HTERT RPE-1 (cell line): Measurements from ENCODE around the gene TYW1B.
"Not testable (repeated sequence)": the region's sequence is repeated elsewhere in the genome, so short reads cannot be mapped to it uniquely, and the experiment has no call there.

ENCODE experiments used
- in situ Hi-C: fragments of 300-500 bp; cut with MboI; formaldehyde crosslinking; loops from 4 replicates; pipeline ENCODE4 v1.14.3; 2020; ENCODE audit warnings: low sequenced_read_pairs

TYW1B gene

DNA sequence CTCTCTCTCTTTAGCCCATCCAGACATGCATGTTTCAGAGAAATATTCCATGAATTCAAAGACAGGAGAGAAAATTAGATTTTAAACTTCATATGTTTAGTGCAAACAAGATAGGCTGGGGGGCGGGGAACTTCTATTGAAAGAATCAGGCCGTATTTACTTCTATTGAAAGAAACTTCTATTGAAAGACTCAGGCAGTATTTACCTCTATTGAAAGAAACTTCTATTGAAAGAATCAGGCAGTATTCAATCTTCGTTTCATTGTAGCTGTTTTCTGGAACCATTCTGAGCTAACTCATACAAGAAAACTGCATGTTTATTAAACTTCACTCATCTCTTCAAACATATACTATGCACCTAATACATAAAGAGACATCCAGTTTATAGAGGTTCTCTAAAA lies 123.1 kb downstream of the TYW1B start:
- in situ Hi-C loops, result no loop called here

DNA sequence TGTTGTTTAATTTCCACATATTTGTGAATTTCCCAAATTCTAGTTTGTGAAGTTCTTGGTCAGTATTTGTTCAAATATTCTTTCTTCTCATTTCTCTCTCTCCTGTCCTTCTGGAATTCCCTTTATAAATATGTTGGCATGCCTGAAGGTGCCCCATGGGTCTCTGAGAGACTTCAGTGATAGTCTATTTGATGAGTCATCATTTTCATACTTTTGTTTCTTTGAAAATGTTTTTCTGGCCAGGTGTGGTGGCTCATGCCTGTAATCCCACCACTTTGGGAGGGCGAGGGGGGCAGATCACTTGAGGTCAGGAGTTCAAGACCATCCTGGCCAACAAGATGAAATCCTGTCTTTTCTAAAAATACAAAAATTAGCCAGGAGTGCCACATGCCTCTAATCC lies 127.5 kb downstream of the TYW1B start:
- in situ Hi-C loops, result not testable (repeated sequence)

DNA sequence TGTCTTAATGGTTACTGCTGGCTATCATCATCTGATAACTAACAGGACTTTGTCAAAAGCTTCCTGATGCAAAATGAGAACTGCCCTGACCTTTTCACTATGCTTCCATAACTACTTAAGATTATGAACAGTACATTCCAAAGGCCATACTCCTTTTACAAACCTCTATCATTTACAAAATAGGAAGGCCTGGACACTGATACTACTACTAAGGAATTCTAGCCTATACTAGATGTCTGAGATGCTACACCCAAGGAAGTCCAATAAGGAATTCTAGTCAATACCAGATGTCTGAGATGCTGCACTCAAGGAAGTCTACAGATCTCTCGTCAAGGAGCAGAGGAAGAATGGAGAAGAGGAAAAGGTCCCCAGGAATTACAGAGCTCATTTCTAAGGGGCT lies 130.9 kb downstream of the TYW1B start:
- in situ Hi-C loops, result not testable (repeated sequence)

DNA sequence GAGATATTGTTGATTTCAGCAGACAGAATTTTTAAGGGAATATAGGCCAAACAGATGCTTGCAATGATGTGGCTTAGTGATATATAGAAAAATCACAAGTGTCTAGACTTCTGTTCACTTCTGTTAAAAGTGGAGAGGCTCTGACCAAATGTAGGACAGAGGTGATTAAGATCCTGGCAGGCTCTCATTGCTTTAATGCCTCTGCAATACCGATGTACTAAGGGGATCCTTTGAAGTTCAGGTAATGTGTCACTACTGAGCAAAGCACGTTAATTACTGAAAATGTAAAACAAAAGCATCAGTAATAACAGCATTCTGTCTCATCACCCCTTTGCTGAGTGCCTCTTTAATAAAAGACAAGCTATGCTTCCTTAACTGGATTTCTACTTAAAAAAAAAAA lies 131.4 kb downstream of the TYW1B start:
- in situ Hi-C loops, result not testable (repeated sequence)

- in situ Hi-C loops, result not testable (repeated sequence)
Observed at GRCh38 chr7:72695482-72695881, 132.5 kb downstream of the TYW1B start.

GRCh38 chr7:72691442-72691841 lies 136.6 kb downstream of the TYW1B start:
- in situ Hi-C loops, result not testable (repeated sequence)

DNA sequence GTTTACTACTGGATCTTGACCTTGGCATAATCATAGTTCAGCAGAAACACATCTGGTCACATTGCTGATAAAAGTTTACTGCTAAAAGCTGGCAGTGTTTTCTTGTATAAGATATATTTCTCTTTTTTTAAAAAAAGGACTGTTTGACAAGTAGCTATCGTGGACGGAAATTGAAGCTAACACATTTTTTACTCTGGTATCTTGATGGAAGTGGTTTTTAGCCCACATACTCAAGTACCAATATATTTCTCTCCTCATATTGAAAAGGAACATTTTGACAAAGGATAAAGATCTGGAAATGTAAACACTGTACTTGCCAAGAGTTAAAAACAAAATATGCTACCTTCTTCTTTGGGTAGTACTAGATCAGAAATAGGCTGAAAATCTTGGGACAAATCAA lies 137.8 kb downstream of the TYW1B start:
- in situ Hi-C loops, result not testable (repeated sequence)

- in situ Hi-C loops, result not testable (repeated sequence)
Observed at GRCh38 chr7:72689344-72689743, 138.7 kb downstream of the TYW1B start.

GRCh38 chr7:72681211-72681610 lies 146.8 kb downstream of the TYW1B start:
- in situ Hi-C loops, result not testable (repeated sequence)

DNA sequence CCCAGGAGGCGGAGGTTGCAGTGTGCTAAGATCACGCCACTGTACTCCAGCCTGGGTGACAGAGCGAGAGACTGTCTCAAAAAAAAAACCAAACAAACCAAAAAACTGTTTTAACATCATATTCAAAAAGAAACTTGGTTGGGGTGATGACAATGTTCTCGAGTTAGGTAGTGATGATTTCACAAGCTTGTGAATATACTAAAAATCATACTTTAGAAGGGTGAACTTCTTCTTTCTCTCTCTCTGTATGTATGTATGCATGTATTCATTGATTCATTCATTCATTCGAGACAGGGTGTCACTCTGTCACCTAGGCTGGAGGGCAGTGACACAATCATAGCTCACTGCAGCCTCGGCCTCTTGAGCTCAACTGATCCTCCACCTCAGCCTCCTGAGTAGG lies 151.1 kb downstream of the TYW1B start:
- in situ Hi-C loops, result not testable (repeated sequence)

DNA sequence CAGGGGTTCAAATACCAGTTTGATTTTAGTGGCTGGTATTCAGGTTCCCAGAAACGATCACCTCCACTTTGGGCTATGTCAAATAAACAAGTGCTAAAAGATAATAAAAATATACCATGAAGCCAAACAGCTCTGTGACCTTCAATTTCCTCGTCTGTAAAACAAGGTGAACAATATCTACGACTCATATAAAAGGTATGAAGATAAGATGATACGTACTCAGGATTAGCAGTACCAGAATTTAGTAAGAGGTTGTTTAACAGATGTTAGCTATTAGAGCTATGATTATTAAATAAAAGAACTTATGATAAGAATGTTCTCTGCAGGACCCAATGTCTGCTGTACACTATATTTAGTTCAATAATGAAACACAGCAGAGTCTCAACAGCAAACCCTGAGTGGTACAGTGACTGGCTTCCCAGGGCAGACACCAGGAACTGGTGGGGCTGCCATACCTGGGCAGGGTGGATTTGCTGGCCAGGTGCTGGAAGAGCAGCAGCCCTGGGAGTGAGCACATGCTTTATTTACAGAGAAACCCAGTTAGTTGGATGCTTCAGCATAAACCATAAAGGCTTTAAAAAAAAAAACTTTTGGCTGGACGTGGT lies 151.8 kb downstream of the TYW1B start:
- in situ Hi-C loops, result not testable (repeated sequence)

DNA sequence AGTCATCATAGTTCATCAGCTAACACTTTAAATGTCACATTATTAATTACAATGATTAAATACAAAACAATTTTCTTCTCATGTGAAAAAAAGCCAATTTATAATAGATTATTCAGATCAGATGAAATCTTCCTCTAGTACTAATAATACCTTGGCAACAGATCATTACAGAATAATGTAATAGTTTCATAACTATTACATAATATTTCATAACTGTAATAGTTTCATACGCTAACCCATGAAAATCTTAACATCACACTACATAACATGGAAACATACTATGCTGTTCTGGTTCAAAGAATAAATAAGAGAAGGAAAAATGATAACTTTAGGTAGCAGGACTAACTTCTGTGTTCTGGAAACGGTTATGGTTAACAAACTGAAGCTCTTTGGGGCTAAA lies 152.3 kb downstream of the TYW1B start:
- in situ Hi-C loops, result not testable (repeated sequence)

DNA sequence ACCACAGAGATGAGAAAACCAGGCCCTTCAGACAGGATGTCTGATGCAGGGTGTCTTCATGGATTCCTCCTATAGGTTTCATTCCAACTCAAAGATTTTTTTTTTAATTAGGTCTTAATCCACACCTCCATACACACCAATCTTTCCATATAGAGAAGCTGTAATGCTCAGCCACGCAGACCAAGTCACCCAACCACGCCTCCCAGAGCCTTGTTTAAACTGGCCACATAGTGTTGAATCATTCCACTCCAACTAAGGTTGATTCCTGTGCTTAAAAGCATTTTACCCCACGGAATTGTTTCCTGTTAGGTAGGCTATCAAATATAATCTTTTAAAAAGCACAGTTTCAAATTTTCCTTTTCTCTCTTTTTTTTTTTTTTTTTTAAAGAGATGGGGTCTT lies 153.6 kb downstream of the TYW1B start:
- in situ Hi-C loops, result no loop called here

DNA sequence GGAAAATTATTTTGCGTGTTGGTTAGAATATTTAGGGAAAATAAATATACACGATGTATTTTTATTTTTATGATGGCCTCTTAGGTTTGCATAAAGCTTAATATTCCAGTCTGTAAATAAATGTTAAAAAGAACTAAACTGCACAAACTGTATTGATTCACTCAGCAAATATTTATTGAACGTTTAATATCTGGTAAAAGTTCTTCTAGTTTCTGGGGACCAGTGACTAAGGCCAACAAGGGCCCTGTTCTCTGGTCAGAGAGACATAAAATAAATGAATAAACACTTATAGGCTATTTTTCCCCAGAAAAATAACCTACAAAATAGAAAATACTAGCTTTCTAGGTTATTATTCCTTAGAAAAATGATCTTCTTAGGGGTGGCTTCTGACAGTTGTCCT lies 157.2 kb downstream of the TYW1B start:
- in situ Hi-C loops, result not testable (repeated sequence)

- in situ Hi-C loops, result not testable (repeated sequence)
Observed at GRCh38 chr7:72668435-72668834, 159.6 kb downstream of the TYW1B start.

DNA sequence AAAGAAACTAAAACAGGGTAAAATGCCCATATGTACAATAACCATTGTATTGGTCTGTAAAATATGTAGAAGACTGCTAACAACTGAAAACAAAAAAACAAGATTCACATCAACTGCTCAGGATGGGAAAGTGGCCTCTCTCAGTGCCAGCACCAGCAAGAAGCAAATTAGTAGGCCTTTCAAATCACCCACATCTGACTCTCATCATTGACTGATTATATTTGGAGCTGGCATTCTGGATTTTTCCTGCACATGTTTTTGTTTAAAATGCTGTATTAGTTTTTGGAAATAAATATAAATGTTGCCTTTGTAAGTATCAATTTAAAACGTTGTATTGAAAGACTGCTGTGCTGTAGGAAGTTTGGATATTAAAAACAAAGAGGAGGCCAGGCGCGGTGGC lies 161.0 kb downstream of the TYW1B start:
- in situ Hi-C loops, result not testable (repeated sequence)

- in situ Hi-C loops, result not testable (repeated sequence)
Observed at GRCh38 chr7:72648574-72648973, 179.4 kb downstream of the TYW1B start.

DNA sequence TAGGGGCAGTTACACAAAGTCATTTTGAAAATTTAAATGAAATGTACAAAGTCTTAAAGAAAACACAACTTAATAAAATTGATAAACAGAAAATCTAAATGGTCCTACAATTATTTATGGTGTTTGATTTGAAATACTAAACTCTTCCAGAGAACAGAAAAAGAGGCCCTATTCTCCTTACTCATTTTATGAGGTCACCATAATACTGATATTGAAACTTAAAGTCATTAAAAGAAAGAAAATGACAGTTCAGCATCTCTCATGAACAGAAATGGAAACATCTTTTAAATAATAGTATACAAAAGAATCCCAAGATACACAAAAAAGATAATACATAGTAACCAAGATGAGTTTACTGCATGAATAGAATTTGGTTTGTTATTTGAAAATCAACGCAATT lies 184.3 kb downstream of the TYW1B start:
- in situ Hi-C loops, result not testable (repeated sequence)

DNA sequence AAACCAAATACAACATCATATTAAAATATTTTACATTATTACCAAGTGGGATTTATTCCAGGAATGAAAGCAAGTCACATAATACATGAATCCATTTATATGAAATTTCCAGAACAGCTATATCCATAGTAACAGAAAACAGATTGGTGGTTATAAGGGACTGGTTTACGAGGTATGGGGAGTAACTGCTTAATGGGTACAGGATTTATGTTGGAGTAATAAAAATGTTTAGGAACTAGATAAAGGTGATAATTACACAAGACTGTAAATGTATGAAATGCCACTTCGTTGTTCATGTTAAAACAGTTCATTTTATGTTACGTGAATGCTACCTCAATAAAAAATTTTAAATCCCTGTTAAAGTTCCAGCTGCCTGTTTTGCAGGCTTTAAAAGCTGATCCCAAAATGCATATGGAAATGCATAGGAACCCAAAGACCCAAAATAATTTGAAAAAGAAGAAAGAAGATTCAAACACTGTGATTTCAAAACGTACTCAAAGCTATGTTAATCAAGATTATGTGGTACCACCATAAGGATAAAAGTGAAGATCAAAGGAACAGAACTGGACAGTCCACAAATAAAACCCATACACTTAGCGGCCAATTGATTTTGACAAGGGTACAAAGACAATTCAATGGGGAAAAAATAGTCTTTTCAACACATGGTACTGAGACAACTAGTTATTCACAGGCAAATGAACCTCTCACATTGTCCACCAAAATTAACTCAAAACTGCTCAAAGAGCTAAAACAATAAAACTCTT lies 186.3 kb downstream of the TYW1B start:
- in situ Hi-C loops, result not testable (repeated sequence)

GRCh38 chr7:72640740-72641139 lies 187.3 kb downstream of the TYW1B start:
- in situ Hi-C loops, result not testable (repeated sequence)

GRCh38 chr7:72635273-72635908 lies 192.6 kb downstream of the TYW1B start:
- in situ Hi-C loops, result not testable (repeated sequence)

DNA sequence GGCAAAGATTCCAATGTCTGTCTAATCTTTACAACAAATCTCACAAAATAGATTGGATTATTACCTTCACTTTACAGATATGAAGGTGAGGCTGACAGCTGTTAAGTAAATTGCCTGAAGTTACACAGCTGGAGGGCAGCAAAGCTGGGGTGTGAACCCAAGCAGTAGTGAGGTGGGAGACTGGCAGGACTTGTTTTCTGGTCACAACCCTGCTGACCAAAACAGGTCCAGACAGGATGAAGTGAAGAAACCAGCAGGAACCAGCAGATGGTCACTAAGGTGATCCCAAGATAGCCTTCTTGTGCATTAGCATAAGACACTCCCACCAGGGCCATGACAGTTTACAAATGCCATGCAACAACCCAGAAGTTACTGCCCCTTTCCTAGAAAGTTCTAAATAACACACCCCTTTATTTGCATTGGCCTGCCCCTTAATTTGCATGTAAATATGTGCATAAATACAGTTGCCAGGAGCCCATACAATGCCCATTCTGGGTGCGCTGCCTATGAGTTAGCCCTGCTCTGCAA lies 195.2 kb downstream of the TYW1B start:
- in situ Hi-C loops, result not testable (repeated sequence)
